K562 (cell line): ENCODE results near the gene ANK3. TPM values are rescaled to one million over a fixed set of nuclear protein-coding genes. Genes with fewer than 3 reads are reported as not detected.

Experiments used
- ATAC-seq: fragments of 200-7000 bp; cut with Tn5 transposase; 3 replicates; pipeline ENCODE4 v1.9.1; 2020; ENCODE audit warnings: moderate library complexity
- BruUV-seq: library from RNA; stranded (reverse); fragments of 400-500 nt; replicated peaks from 2 replicates; lab custom pipeline; 2021; lab: Mats Ljungman, UMichigan
- CTCF ChIA-PET: fragments of 300-600 bp; formaldehyde crosslinking; extraction: SDS; loops from one replicate; lab custom pipeline; 2021; ENCODE audit warnings: low intra/inter-chr PET ratio; lab: Yijun Ruan, JAX
- POLR2A ChIA-PET: fragments of 300-600, 350-650 bp; sonication (Branson Sonifier 250); formaldehyde crosslinking; extraction: SDS; loops from one replicate; lab custom pipeline; 2021; ENCODE audit warnings: antibody characterized with exemption, inconsistent platforms; lab: Yijun Ruan, JAX
- DNase-seq, 4 experiments: peaks; one replicate each; pipeline versions ENCODE4 v3.0.0 to v3.0.0-alpha.2; 2011 to 2018; ENCODE audit warnings: low spot score in 3 of 4, mixed read lengths in 3 of 4; ENCODE audit errors: extremely low read depth in 1 of 4
- FAIRE-seq: peaks from 2 replicates; lab custom pipeline; 2011; peaks lifted over from hg19 to GRCh38; lab: Jason Lieb, UNC
- H2AFZ ChIP-seq: 2 replicates; pipeline ENCODE4 v1.6.0; 2011; ENCODE audit warnings: low read depth, low read length, control low read depth, inconsistent platforms
- H3K27ac ChIP-seq: fragments of 200-600 bp; 3 replicates; pipeline ENCODE4 v1.8.0; 2011; ENCODE audit warnings: low read depth, mild to moderate bottlenecking, control low read depth, inconsistent platforms, low read length, moderate library complexity, mixed read lengths; ENCODE audit errors: extremely low read depth
- H3K27me3 ChIP-seq, 2 experiments: fragments of 300-600 bp in 1 of 2; 2 replicates in 1 of 2; 3 replicates in 1 of 2; pipeline versions ENCODE4 v1.6.0 to v1.8.0; 2011; ENCODE audit warnings: inconsistent platforms in 2 of 2, low read length in 2 of 2, mild to moderate bottlenecking in 1 of 2, mixed read lengths in 1 of 2, moderate library complexity in 1 of 2; ENCODE audit not compliant: control insufficient read depth in 2 of 2, insufficient read depth in 2 of 2
- H3K36me3 ChIP-seq: fragments of 300-600 bp; 3 replicates; pipeline ENCODE4 v1.8.0; 2011; ENCODE audit warnings: mild to moderate bottlenecking, low read length, inconsistent platforms; ENCODE audit not compliant: control insufficient read depth, insufficient read depth
- H3K4me1 ChIP-seq, 2 experiments: fragments of 200-600 bp in 1 of 2; replicated peaks in 1 of 2; 2 replicates in 1 of 2; 3 replicates in 1 of 2; pipeline versions ENCODE4 v1.5.1 to v1.8.0; 2011; ENCODE audit warnings: inconsistent platforms in 2 of 2, low read length in 2 of 2, mild to moderate bottlenecking in 1 of 2, mixed read lengths in 1 of 2, moderate library complexity in 1 of 2; ENCODE audit not compliant: control insufficient read depth in 2 of 2, insufficient read depth in 2 of 2
- H3K4me2 ChIP-seq: 2 replicates; pipeline ENCODE4 v1.6.1; 2011; ENCODE audit warnings: low read length, control low read depth, inconsistent platforms, mixed read lengths; ENCODE audit not compliant: insufficient read depth
- H3K4me3 ChIP-seq: fragments of 200-600 bp; sonication (generic), shearing (Covaris generic); 2 replicates; pipeline ENCODE4 v1.5.1; 2016; ENCODE audit warnings: control low read depth, inconsistent platforms
- H3K79me2 ChIP-seq: fragments of 200-600 bp; 3 replicates; pipeline ENCODE4 v1.8.0; 2011; ENCODE audit warnings: low read length, inconsistent platforms; ENCODE audit not compliant: control insufficient read depth, insufficient read depth
- H3K9ac ChIP-seq, 2 experiments: 2 replicates each; pipeline versions ENCODE4 v1.6.0 to v1.6.1; 2011; ENCODE audit warnings: low read depth in 2 of 2, low read length in 2 of 2, control low read depth in 1 of 2, inconsistent platforms in 1 of 2, mild to moderate bottlenecking in 1 of 2, mixed read lengths in 1 of 2; ENCODE audit not compliant: insufficient read depth in 1 of 2
- H3K9me1 ChIP-seq: one replicate; pipeline ENCODE4 v1.6.0; 2011; ENCODE audit warnings: inconsistent platforms, mild to moderate bottlenecking, low read length, moderate library complexity; ENCODE audit not compliant: control insufficient read depth, insufficient read depth
- H3K9me3 ChIP-seq: replicated peaks from 2 replicates; pipeline ENCODE4 v1.5.1; 2011; ENCODE audit warnings: low read depth, low read length, inconsistent platforms; ENCODE audit not compliant: control insufficient read depth, insufficient read depth
- H4K20me1 ChIP-seq: replicated peaks from 2 replicates; pipeline ENCODE4 v1.6.1; 2011; ENCODE audit warnings: low read length, inconsistent platforms, mixed read lengths; ENCODE audit not compliant: control insufficient read depth, insufficient read depth
- WGBS: fragments of 100-300 bp; shearing (Covaris generic); methylation state at CpG from one replicate; pipeline ENCODE4 v1.1.6; 2016; ENCODE audit warnings: low coverage, mixed read lengths; ENCODE audit not compliant: insufficient coverage; ENCODE audit errors: missing lambda C conversion rate; 5-methylcytosine and 5-hydroxymethylcytosine counted together
- in situ Hi-C: fragments of 300-500 bp; cut with MboI; formaldehyde crosslinking; loops from 4 replicates; pipeline ENCODE4 v1.15.0; 2018; ENCODE audit warnings: inconsistent platforms, mixed read lengths
- intact Hi-C: fragments of 100-400 bp; cut with micrococcal nuclease; formaldehyde crosslinking; loops from 2 replicates; pipeline ENCODE4 v1.14.2; 2022
- polyA plus RNA-seq, 8 experiments: library from polyadenylated mRNA; depleted of rRNA in 4 of 8; stranded (reverse) in 5 of 8; unstranded in 3 of 8; fragments of >200 nt; fragmentation: Nextera tagmentation in 2 of 8; fragmentation: Illumina TruSeq in 1 of 8; extraction: Ambion mirVana in 2 of 8; extraction: Trizol in 1 of 8; gene quantifications; 2 replicates each; pipeline versions ENCODE4 v1.2.1 to v1.2.3, GENCODE V29; 2011 to 2014; ENCODE audit warnings: inconsistent platforms in 1 of 8, missing spikeins in 1 of 8
- total RNA-seq, 7 experiments: library from RNA; depleted of rRNA in 6 of 7; stranded (reverse); fragments of >200 nt in 6 of 7; fragmentation: Illumina TruSeq in 2 of 7; extraction: Trizol in 2 of 7; gene quantifications; 2 replicates each; pipeline versions ENCODE4 v1.2.1 to v1.2.3, GENCODE V29; 2011 to 2021; ENCODE audit warnings: low replicate concordance in 1 of 7
- TF ChIP-seq, protein P1 (sequence below), 2 experiments: IDR thresholded peaks; 2 replicates each; pipeline ENCODE4 v1.6.1; 2011; ENCODE audit warnings: borderline replicate concordance in 1 of 2, control low read depth in 1 of 2, low read depth in 1 of 2, low read length in 1 of 2, mild to moderate bottlenecking in 1 of 2, mixed read lengths in 1 of 2, moderate library complexity in 1 of 2; ENCODE audit not compliant: insufficient read depth in 1 of 2, insufficient read length in 1 of 2, poor library complexity in 1 of 2, severe bottlenecking in 1 of 2; ENCODE audit errors: extremely low read depth in 1 of 2
- TF ChIP-seq, protein P2 (sequence below), 3 experiments: IDR thresholded peaks in 2 of 3; conservative IDR thresholded peaks in 1 of 3; 2 replicates each; pipeline ENCODE4 v1.5.1; 2011 to 2012; ENCODE audit warnings: low read length in 3 of 3, mild to moderate bottlenecking in 3 of 3, control low read depth in 2 of 3, improper control_type of control experiment in 1 of 3, inconsistent platforms in 1 of 3, low read depth in 1 of 3, mixed read lengths in 1 of 3, moderate library complexity in 1 of 3; ENCODE audit not compliant: insufficient read depth in 2 of 3

The ANK3 gene
- total and polyA plus RNA-seq, 9 of the 15 experiments (the other 6 are each of a cell fraction or from before 2014, with no cell fraction given): 10.0 to 32.3 (median 17.9) TPM

GRCh38 chr10:60107308-60107976 is 282.2 kb downstream of the ANK3 start:
- ATAC-seq (no peak), FAIRE-seq (no peak), DNase-seq (no peak)
- Histone ChIP-seq H2AFZ (no peak overlapping the region), H3K27me3 (no peaks in the 10 kb centered on the region), H3K27ac (no peak overlapping the region), H3K9ac (no peak overlapping the region), H3K9me3 (no peaks in the 10 kb centered on the region), H3K9me1 (no peaks in the 10 kb centered on the region), H3K79me2 (no peaks in the 10 kb centered on the region), H3K4me2 (no peak overlapping the region), H4K20me1 (no peaks in the 10 kb centered on the region), H3K4me1 (no peaks in the 10 kb centered on the region)
- in situ Hi-C loops: no loop called here
- CTCF ChIA-PET: no interaction called here
- intact Hi-C loops: loop anchor here (10.0 kb wide), 1 partner anchor 483 kb away; no protein-coding TSS in a partner anchor
- WGBS: 68% methylated on average over 5 of the region's 5 CpGs
- no TSS peak for BruUV-seq
- POLR2A ChIA-PET: no interaction called here
- TF ChIP-seq, protein P1, sequence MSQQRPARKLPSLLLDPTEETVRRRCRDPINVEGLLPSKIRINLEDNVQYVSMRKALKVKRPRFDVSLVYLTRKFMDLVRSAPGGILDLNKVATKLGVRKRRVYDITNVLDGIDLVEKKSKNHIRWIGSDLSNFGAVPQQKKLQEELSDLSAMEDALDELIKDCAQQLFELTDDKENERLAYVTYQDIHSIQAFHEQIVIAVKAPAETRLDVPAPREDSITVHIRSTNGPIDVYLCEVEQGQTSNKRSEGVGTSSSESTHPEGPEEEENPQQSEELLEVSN (IDR thresholded peaks at IDR 0.05; ENCODE audit: borderline replicate concordance in 1 of 2, extremely low read depth in 1 of 2, insufficient read depth in 1 of 2, insufficient read length in 1 of 2, low read depth in 1 of 2, low read length in 1 of 2, poor library complexity in 1 of 2, severe bottlenecking in 1 of 2): no peak
- TF ChIP-seq, protein P2, sequence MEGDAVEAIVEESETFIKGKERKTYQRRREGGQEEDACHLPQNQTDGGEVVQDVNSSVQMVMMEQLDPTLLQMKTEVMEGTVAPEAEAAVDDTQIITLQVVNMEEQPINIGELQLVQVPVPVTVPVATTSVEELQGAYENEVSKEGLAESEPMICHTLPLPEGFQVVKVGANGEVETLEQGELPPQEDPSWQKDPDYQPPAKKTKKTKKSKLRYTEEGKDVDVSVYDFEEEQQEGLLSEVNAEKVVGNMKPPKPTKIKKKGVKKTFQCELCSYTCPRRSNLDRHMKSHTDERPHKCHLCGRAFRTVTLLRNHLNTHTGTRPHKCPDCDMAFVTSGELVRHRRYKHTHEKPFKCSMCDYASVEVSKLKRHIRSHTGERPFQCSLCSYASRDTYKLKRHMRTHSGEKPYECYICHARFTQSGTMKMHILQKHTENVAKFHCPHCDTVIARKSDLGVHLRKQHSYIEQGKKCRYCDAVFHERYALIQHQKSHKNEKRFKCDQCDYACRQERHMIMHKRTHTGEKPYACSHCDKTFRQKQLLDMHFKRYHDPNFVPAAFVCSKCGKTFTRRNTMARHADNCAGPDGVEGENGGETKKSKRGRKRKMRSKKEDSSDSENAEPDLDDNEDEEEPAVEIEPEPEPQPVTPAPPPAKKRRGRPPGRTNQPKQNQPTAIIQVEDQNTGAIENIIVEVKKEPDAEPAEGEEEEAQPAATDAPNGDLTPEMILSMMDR (IDR thresholded peaks at IDR 0.05 in 2 of 3, conservative IDR thresholded peaks at IDR 0.05 in 1 of 3; ENCODE audit: insufficient read depth in 2 of 3, low read depth in 1 of 3, low read length in 3 of 3): no peak
- TF ChIP-seq, all 486 proteins: peak for 0
- Histone ChIP-seq H3K36me3 (no peaks in the 10 kb centered on the region), H3K4me3 (no peak overlapping the region)
